GM19043 (cell line): ENCODE data around the gene CNPY4.
A peak's percentile ranks its signal among the peaks of the same experiment; 100 is the strongest.
"Not testable (repeated sequence)": the region's sequence is repeated elsewhere in the genome, so short reads cannot be mapped to it uniquely, and the experiment has no call there.

ENCODE experiments used
- ATAC-seq: cut with Tn5 transposase; IDR thresholded peaks from one replicate; pipeline ENCODE4 v1.9.1; 2021; ENCODE audit warnings: low read depth; ENCODE audit not compliant: unreplicated experiment

The CNPY4 gene

DNA sequence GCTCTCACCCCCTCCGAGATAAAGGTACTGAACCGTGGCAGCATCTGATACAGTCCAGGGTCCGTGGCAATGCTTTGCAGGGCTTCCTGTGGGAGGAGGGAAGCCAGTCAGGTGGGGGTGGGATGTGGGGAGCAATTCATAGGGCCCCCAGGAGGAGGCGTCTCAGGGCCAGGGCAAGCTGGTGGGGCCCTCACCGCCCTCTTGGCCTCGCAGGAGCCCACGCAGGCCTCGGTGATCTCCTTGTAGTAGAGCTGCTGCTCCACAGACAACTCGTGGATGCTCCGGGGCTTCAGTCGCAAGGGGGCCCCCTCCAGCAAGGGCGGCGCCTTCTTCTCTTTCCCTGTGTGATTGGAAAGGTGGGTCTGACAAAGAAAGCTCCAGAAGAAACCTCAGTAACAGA is 7.5 kb upstream of the CNPY4 start:
- ATAC-seq, result no peak

- ATAC-seq, result no peak
Observed at GRCh38 chr7:100115026-100115425, 4.4 kb upstream of the CNPY4 start.

- ATAC-seq, result no peak
Observed at GRCh38 chr7:100118388-100119071, 904 bp upstream of the CNPY4 start.

DNA sequence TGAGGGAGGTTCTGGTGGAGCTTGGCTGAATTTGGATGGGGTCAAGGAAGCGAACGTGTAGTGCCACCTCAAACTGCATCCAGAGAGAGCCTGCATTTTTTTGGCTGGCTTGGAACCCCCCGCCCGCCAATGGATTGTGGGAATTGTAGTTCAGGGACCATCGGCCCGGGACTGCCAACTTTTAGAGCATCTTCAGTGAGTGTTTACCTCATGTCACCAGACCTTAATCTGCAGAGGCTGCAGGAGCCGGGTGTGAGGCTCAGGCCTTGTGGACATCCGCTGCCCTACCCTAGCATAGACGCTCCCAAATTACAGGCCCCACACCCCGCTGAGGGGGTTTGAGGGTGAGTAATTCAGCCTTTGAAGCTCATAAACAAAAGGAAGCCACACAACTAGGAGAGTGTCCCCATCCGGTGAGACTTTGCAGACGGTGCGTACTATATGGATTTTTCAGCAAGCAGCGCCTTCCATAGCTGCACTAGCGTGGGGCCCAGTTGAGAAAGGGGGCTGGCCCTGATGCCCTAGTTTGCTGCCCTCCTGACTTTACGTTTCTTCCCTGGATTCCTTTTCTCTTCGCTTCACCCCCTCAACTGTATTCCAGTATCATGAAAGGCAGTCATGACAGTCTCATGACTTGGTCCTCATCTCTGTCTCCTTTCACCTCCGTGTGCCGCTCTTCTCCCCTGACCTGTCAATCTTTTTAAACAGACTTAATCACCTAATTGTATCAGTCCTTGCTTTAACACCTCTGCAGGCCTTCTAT is 717 bp downstream of the CNPY4 start:
- peak; percentile 23 for ATAC-seq

DNA sequence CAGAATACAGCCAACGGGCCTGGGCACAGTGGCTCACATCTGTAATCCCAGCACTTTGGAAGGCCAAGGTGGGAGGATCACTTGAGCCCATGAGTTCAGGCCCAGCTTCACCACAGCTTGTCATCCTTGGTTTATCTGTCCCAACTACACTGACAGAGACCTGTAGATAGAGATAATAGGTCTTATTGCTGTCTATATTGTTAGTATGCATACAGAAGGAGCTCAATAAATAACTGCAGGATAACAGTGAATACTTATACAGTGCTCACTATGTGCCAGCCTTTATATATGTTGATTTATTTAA is 1.3 kb downstream of the CNPY4 start:
- no peak for ATAC-seq

DNA sequence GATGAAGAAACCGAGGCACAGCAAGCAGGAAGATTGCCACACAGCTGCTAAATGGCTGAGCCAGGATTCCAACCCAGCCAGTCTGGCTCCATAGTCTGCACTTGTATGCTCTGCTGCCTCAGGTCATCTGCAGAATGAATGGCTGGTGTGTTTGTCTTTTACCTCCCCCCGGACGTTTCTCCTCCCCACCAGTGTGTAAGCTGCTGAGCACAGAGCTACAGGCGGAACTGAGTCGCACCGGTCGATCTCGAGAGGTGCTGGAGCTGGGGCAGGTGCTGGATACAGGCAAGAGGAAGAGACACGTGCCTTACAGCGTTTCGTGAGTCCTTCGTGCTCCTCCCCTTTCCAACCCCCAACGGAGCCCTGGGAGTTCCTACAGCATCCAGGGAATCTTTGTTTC is 2.6 kb downstream of the CNPY4 start:
- no peak for ATAC-seq

- no peak for ATAC-seq
Observed at GRCh38 chr7:100122568-100122967, 3.1 kb downstream of the CNPY4 start.

DNA sequence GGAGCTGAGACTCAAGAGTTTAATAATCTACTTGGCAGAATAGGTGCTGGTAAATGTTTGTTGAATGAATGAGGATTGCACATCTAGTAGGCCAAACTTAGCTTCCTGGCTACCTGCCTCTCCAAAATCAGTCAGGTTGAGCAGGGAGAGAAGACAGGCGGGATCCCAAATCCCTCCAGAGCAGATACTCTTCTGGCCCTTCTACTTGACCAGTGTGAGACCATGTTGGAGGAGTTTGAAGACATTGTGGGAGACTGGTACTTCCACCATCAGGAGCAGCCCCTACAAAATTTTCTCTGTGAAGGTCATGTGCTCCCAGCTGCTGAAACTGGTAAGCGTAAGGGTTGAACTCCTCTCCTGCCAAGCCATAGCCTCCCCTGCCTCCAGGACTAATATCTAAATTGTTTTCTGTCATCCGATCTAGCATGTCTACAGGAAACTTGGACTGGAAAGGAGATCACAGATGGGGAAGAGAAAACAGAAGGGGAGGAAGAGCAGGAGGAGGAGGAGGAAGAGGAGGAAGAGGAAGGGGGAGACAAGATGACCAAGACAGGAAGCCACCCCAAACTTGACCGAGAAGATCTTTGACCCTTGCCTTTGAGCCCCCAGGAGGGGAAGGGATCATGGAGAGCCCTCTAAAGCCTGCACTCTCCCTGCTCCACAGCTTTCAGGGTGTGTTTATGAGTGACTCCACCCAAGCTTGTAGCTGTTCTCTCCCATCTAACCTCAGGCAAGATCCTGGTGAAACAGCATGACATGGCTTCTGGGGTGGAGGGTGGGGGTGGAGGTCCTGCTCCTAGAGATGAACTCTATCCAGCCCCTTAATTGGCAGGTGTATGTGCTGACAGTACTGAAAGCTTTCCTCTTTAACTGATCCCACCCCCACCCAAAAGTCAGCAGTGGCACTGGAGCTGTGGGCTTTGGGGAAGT is 5.1 kb downstream of the CNPY4 start:
- ATAC-seq, result no peak

DNA sequence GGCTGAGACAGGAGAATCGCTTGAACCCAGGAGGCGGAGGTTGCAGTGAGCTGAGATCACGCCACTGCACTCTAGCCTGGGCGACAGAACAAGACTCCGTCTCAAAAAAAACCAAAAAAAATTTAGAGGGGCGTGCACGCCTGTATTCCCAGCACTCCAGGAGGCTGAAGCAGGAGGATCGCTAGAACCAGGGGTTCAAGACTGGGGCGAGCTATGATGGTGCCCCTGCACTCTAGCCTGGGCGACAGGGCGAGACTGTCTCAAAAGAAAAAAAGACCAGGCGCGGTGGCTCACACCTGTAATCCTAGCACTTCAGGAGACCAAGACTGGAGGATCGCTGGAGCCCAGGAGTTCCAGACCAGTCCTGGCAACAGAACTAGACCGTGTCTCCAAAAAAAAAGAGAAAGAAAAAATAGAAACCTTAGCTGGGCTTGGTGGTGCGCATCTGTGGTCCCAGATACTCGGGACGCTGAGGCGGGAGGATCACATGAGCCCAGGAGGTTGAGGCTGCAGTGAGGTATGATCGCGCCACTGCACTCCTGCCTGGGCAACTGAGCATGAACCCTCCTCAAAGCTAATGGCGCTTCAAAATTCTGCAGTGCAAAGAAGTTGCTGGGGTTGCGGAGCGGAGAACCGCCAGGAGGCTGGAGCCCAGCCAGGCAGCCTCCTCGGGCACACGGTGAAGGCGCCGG is 7.0 kb downstream of the CNPY4 start:
- peak; percentile 10 for ATAC-seq

GRCh38 chr7:100126931-100127865 is 7.8 kb downstream of the CNPY4 start, which contains the start of gene MBLAC1:
Gene MBLAC1, plus strand, starts transcription at chr7:100126967. Its CDS starts 429 bp downstream, at chr7:100127396.
- peak; percentile 50 for ATAC-seq

- ATAC-seq, result no peak
Observed at GRCh38 chr7:100127866-100128636, 8.6 kb downstream of the CNPY4 start.

DNA sequence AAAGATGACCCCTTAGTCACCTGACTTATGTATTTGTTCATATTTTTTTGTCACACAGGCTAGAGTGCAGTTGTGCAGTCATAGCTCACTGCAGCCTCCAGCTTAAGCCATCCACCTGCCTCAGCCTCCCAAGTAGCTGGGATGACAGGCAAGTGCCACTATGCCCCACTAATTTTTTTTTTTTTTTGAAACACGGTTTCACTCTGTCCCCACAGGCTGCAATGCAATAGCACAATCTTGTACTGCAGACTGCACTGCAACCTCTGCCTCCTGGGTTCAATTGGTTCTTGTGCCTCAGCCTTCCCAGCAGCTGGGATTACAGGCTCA is 9.2 kb downstream of the CNPY4 start:
- ATAC-seq, result no peak

DNA sequence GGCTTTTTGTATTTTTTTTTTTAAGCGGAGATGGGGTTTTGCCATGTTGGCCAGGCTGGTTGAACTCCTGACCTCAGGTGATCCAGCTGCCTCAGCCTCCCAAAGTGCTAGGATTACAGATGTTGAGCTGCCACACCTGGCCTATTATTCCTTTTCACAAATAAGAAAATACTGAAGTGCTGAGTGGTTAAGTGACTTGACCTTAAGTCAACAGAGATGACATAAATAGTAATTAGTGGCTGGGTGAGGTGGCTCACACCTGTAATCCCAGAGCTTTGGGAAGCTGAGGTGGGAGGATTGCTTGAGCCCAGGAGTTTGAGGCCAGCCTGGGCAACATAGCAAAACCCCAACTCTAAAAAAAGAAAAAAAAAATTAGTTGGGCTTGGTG is 10.8 kb downstream of the CNPY4 start:
- ATAC-seq, result not testable (repeated sequence)

DNA sequence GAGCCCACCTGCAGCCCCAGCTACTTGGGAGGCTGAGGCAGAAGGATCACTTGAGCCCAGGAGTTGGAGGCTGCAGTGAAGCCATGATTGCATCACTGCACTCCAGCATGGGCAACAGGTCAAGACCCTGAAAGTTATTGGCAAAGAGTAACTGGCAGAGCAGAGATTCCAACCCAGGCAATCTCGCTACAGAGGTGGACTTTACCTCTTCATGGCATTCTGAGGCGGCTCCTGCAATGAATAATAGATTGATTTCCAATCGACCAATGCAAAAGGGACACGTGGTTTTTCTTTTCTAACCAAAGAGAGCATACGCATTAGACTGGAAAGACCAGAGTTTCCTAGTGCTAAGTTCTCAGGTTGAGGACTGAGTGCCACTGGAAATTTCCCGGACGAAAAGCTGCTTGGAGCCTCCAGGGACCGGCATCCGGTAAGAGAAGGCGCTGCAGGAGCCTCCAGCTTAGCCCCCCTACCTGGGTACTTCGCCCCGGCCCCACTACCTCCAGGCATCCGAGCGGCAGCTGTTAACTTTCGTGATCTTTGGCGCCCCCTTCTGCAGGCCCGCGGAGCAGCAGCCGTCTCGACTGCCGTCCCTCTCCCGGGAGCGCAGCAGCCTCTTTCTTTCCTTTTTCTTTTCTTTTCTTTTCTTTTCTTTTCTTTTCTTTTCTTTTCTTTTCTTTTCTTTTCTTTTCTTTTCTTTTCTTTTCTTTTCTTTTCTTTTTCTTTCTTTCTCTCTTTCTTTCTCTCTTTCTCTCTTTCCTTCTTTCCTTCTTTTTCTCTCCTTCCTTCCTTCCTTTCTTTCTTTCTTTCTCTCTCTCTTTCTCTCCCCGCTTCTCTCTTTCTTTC is 11.4 kb downstream of the CNPY4 start:
- no peak for ATAC-seq

- no peak for ATAC-seq
Observed at GRCh38 chr7:100132126-100132525, 12.7 kb downstream of the CNPY4 start.

DNA sequence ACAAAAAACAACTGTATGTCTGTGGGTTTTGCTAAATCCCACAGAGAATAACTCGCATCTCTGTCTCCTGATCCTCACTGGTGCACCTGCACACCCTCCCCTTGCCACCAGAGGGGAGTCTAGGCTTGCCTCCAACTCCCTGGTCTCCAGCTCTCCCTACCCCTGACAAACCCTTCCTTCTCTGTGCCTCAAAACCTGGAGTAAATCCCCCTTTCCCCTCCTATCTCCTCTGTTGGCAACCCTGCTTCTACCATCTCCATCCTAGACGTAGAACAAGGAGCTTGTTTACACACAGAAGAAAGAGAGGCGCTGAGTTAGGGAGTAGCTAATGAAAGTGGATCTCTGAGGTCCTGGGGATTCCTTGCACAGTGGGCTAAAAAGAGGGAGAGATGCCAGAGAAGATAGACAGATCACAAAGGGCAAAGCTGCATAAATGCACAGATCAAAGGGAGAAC is 13.3 kb downstream of the CNPY4 start:
- ATAC-seq, result no peak

DNA sequence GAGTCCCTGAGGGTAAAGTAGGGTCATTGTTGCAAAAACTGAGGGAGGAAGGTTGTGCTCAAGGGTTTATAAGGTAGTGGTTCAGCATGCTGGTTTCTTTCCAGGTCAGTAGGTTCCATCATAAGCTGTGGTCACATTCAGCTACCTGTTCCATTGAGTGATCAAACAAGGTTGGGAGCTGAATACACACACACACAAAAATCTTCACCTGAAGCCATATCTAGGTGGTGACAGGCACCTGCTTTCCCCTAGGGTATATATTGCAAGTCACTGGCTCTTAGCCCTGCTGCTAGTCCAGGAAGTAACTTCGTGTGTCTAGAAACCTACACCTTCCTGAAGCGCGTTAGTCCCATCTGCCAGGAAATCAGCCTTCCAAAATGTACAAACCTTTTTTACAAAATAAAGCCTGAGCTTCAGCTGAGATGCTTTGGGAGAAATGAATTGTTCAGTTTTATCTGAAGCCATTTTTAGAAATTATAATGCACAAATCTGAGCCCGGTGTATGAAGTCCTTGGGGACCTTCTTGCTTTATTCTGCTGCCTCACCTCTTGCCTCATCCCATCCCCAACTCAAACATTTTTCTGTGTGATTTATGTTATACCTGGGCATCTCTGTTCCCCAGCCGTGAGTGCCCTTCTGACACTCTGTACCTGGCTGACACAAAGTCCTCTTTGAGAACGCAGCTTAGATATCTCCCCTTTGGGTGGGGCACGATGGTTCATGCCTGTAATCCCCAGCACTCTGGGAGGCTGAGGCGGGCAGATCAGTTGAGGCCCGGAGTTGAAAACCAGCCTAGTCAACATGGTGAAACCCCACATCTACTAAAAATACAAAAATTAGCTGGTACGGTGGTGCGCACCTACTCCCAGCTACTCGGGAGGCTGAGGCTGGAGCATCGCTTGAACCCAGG is 18.7 kb downstream of the CNPY4 start:
- ATAC-seq, result no peak
